T-helper 2 cell treated with Interferon-gamma antibody and Interleukin-4, amounts not matched to agents 100 ng/mL and 5 ng/mL, for 36 hours (primary cell): ENCODE measurements around the gene UGT2A1. TPM values are rescaled to one million over a fixed set of nuclear protein-coding genes. Genes with fewer than 3 reads are reported as not detected.
"Not testable (repeated sequence)": the region's sequence is repeated elsewhere in the genome, so short reads cannot be mapped to it uniquely, and the experiment has no call there.

Experiments used
- intact Hi-C: fragments of 100-400 bp; cut with micrococcal nuclease; formaldehyde crosslinking; loops from one replicate; pipeline ENCODE4 v1.15.1; 2023
- total RNA-seq: library from RNA; stranded (reverse); gene quantifications from 2 replicates; pipeline ENCODE4 v1.2.3, GENCODE V29; 2022

UGT2A1 gene
- not detected in 2 replicates for total RNA-seq

GRCh38 chr4:69653147-69653546, at the start of gene UGT2A1:
Gene UGT2A1 (minus strand): TSS chr4:69653247. CDS start chr4:69647644, 5,603 bp downstream.
- intact Hi-C loops = no loop called here

GRCh38 chr4:69702201-69702600, 49.2 kb upstream of the UGT2A1 start:
- intact Hi-C loops = no loop called here

- intact Hi-C loops = no loop called here
Measured at GRCh38 chr4:69701696-69702095, 48.6 kb upstream of the UGT2A1 start.

- intact Hi-C loops = no loop called here
Measured at GRCh38 chr4:69697536-69698242, 44.6 kb upstream of the UGT2A1 start.

- intact Hi-C loops = loop anchor here (1.0 to 2.0 kb wide), 5 partner anchors 134 to 869 kb away; no protein-coding TSS in a partner anchor
Measured at GRCh38 chr4:69689599-69689998, 36.6 kb upstream of the UGT2A1 start.

- intact Hi-C loops = no loop called here
Measured at GRCh38 chr4:69684804-69685203, 31.8 kb upstream of the UGT2A1 start.

- intact Hi-C loops = no loop called here
Measured at GRCh38 chr4:69668680-69669079, 15.6 kb upstream of the UGT2A1 start.

- intact Hi-C loops = not testable (repeated sequence)
Measured at GRCh38 chr4:69664009-69664408, 11.0 kb upstream of the UGT2A1 start.

- intact Hi-C loops = not testable (repeated sequence)
Measured at GRCh38 chr4:69661130-69661803, 8.2 kb upstream of the UGT2A1 start.

GRCh38 chr4:69658133-69658532, 5.1 kb upstream of the UGT2A1 start:
- intact Hi-C loops = no loop called here

- intact Hi-C loops = no loop called here
Measured at GRCh38 chr4:69656653-69657158, 3.7 kb upstream of the UGT2A1 start.

- intact Hi-C loops = no loop called here
Measured at GRCh38 chr4:69650872-69651271, 2.2 kb downstream of the UGT2A1 start.

- intact Hi-C loops = no loop called here
Measured at GRCh38 chr4:69649629-69650028, 3.4 kb downstream of the UGT2A1 start.

- intact Hi-C loops = no loop called here
Measured at GRCh38 chr4:69649207-69649606, 3.8 kb downstream of the UGT2A1 start.

GRCh38 chr4:69642961-69643360, 10.1 kb downstream of the UGT2A1 start:
- intact Hi-C loops = no loop called here

- intact Hi-C loops = no loop called here
Measured at GRCh38 chr4:69640289-69640688, 12.8 kb downstream of the UGT2A1 start.

GRCh38 chr4:69639542-69639941, 13.5 kb downstream of the UGT2A1 start, which contains the start of gene UGT2A2:
Gene UGT2A2 (minus strand): TSS chr4:69639642. CDS start chr4:69639640, 2 bp downstream.
- intact Hi-C loops = no loop called here

- intact Hi-C loops = no loop called here
Measured at GRCh38 chr4:69617083-69617694, 35.9 kb downstream of the UGT2A1 start.

- intact Hi-C loops = no loop called here
Measured at GRCh38 chr4:69610484-69610883, 42.6 kb downstream of the UGT2A1 start.

- intact Hi-C loops = no loop called here
Measured at GRCh38 chr4:69601065-69601464, 52.0 kb downstream of the UGT2A1 start.

- intact Hi-C loops = no loop called here
Measured at GRCh38 chr4:69600013-69600412, 53.0 kb downstream of the UGT2A1 start.

GRCh38 chr4:69594382-69594781, 58.7 kb downstream of the UGT2A1 start:
- intact Hi-C loops = no loop called here
